H9 (cell line): ENCODE data around the gene ENPP7. TPM values are rescaled to one million over a fixed set of nuclear protein-coding genes. Genes with fewer than 3 reads are reported as not detected.

Source experiments
- DNase-seq: peaks from one replicate; pipeline ENCODE4 v3.0.0-alpha.2; 2017
- H2AFZ ChIP-seq: one replicate; pipeline ENCODE4 v1.6.1; 2013; ENCODE audit warnings: mild to moderate bottlenecking, low read length, control low read depth, moderate library complexity
- H2AK5ac ChIP-seq: 2 replicates; pipeline ENCODE4 v1.6.1; 2013; ENCODE audit warnings: low read length, control low read depth, mixed read lengths; ENCODE audit not compliant: insufficient read length
- H2BK120ac ChIP-seq: one replicate; pipeline ENCODE4 v1.6.1; 2013; ENCODE audit warnings: low read depth, mild to moderate bottlenecking, low read length, control low read depth, inconsistent platforms; ENCODE audit not compliant: poor library complexity, severe bottlenecking
- H2BK12ac ChIP-seq: 2 replicates; pipeline ENCODE4 v1.6.1; 2013; ENCODE audit warnings: low read length, control low read depth, mixed read lengths, low read depth; ENCODE audit not compliant: insufficient read length
- H2BK15ac ChIP-seq: 2 replicates; pipeline ENCODE4 v1.6.1; 2013; ENCODE audit warnings: low read depth, low read length, control low read depth
- H2BK20ac ChIP-seq: one replicate; pipeline ENCODE4 v1.6.1; 2013; ENCODE audit warnings: low read depth, mild to moderate bottlenecking, low read length, control low read depth, inconsistent platforms; ENCODE audit not compliant: poor library complexity, severe bottlenecking
- H2BK5ac ChIP-seq: 2 replicates; pipeline ENCODE4 v1.6.1; 2013; ENCODE audit warnings: low read length, control low read depth, mixed read lengths; ENCODE audit not compliant: insufficient read length
- H3K14ac ChIP-seq: 2 replicates; pipeline ENCODE4 v1.6.1; 2013; ENCODE audit warnings: low read length, control low read depth; ENCODE audit not compliant: insufficient read depth
- H3K18ac ChIP-seq: 2 replicates; pipeline ENCODE4 v1.6.1; 2013; ENCODE audit warnings: low read depth, mild to moderate bottlenecking, mixed read lengths, low read length, control low read depth; ENCODE audit not compliant: insufficient read length
- H3K23ac ChIP-seq: 2 replicates; pipeline ENCODE4 v1.6.1; 2013; ENCODE audit warnings: low read length, control low read depth, mixed read lengths, low read depth; ENCODE audit not compliant: insufficient read length
- H3K23me2 ChIP-seq: 2 replicates; pipeline ENCODE4 v1.6.1; 2013; ENCODE audit warnings: low read depth, mild to moderate bottlenecking, mixed read lengths, low read length, control low read depth; ENCODE audit not compliant: insufficient read length, poor library complexity, severe bottlenecking
- H3K27ac ChIP-seq: 2 replicates; pipeline ENCODE4 v1.5.1; 2013; ENCODE audit warnings: low read length, control low read depth, mixed read lengths, low read depth; ENCODE audit not compliant: insufficient read length
- H3K27me3 ChIP-seq: 2 replicates; pipeline ENCODE4 v1.6.1; 2013; ENCODE audit warnings: low read length, control low read depth, inconsistent platforms; ENCODE audit not compliant: insufficient read depth
- H3K4ac ChIP-seq: 2 replicates; pipeline ENCODE4 v1.6.1; 2013; ENCODE audit warnings: low read depth, mild to moderate bottlenecking, control low read depth, inconsistent platforms, low read length, moderate library complexity
- H3K4me1 ChIP-seq: 2 replicates; pipeline ENCODE4 v1.6.1; 2013; ENCODE audit warnings: low read length, control low read depth, inconsistent platforms; ENCODE audit not compliant: insufficient read depth
- H3K4me2 ChIP-seq: 2 replicates; pipeline ENCODE4 v1.6.1; 2013; ENCODE audit warnings: low read length, control low read depth, mixed read lengths; ENCODE audit not compliant: insufficient read length, insufficient read depth
- H3K56ac ChIP-seq: 2 replicates; pipeline ENCODE4 v1.6.1; 2013; ENCODE audit warnings: low read depth, mild to moderate bottlenecking, mixed read lengths, low read length, control low read depth; ENCODE audit not compliant: insufficient read length
- H3K79me1 ChIP-seq: 2 replicates; pipeline ENCODE4 v1.6.1; 2013; ENCODE audit warnings: low read depth, mild to moderate bottlenecking, moderate library complexity, low read length, control low read depth, inconsistent platforms; ENCODE audit not compliant: insufficient read depth, poor library complexity, severe bottlenecking
- H3K79me2 ChIP-seq: 2 replicates; pipeline ENCODE4 v1.6.1; 2013; ENCODE audit warnings: low read length, control low read depth, inconsistent platforms; ENCODE audit not compliant: insufficient read depth
- H3K9ac ChIP-seq: 2 replicates; pipeline ENCODE4 v1.6.1; 2013; ENCODE audit warnings: low read length, control low read depth, mixed read lengths; ENCODE audit not compliant: insufficient read length; ENCODE audit errors: extremely low read depth
- H3K9me3 ChIP-seq: one replicate; pipeline ENCODE4 v1.6.1; 2013; ENCODE audit warnings: low read depth, low read length, inconsistent platforms; ENCODE audit not compliant: control insufficient read depth
- H3T11ph ChIP-seq: one replicate; pipeline ENCODE4 v1.6.1; 2013; ENCODE audit warnings: mild to moderate bottlenecking, low read length, control low read depth, inconsistent platforms
- H4K20me1 ChIP-seq: one replicate; pipeline ENCODE4 v1.6.1; 2013; ENCODE audit not compliant: control insufficient read depth, insufficient read length, insufficient read depth
- H4K5ac ChIP-seq: 2 replicates; pipeline ENCODE4 v1.6.1; 2013; ENCODE audit warnings: low read depth, mild to moderate bottlenecking, mixed read lengths, low read length, control low read depth; ENCODE audit not compliant: insufficient read length
- H4K8ac ChIP-seq: replicated peaks from 2 replicates; pipeline ENCODE4 v1.6.1; 2013; ENCODE audit warnings: low read length, control low read depth, mixed read lengths, low read depth; ENCODE audit not compliant: insufficient read length
- H4K91ac ChIP-seq: 2 replicates; pipeline ENCODE4 v1.6.1; 2013; ENCODE audit warnings: low read depth, mild to moderate bottlenecking, moderate library complexity, mixed read lengths, low read length, control low read depth; ENCODE audit not compliant: insufficient read length
- H3K27ac Mint-ChIP-seq, 3 experiments: 2 replicates in 2 of 3; 3 replicates in 1 of 3; pipeline ENCODE4 v1.8.0; 2020 to 2021; ENCODE audit warnings: mixed read lengths in 3 of 3, mild to moderate bottlenecking in 1 of 3, moderate library complexity in 1 of 3
- H3K27me3 Mint-ChIP-seq: 2 replicates; pipeline ENCODE4 v1.8.0; 2021; ENCODE audit warnings: low read depth, mild to moderate bottlenecking, moderate library complexity, mixed read lengths
- H3K36me3 Mint-ChIP-seq, 3 experiments: 2 replicates in 2 of 3; 3 replicates in 1 of 3; pipeline ENCODE4 v1.8.0; 2020 to 2021; ENCODE audit warnings: low read depth in 3 of 3, mixed read lengths in 3 of 3; ENCODE audit not compliant: insufficient read depth in 1 of 3
- H3K4me1 Mint-ChIP-seq, 2 experiments: 2 replicates each; pipeline ENCODE4 v1.8.0; 2020; ENCODE audit warnings: mixed read lengths in 2 of 2
- H3K4me3 Mint-ChIP-seq, 2 experiments: 2 replicates in 1 of 2; 3 replicates in 1 of 2; pipeline ENCODE4 v1.8.0; 2020 to 2021; ENCODE audit warnings: mild to moderate bottlenecking in 2 of 2, mixed read lengths in 2 of 2, moderate library complexity in 1 of 2
- H3K9me3 Mint-ChIP-seq, 2 experiments: 2 replicates in 1 of 2; 3 replicates in 1 of 2; pipeline ENCODE4 v1.8.0; 2020; ENCODE audit warnings: mild to moderate bottlenecking in 2 of 2, mixed read lengths in 2 of 2, moderate library complexity in 1 of 2
- CTCF ChIP-seq: fragments of 200-600 bp; sonication (generic); conservative IDR thresholded peaks from 3 replicates; pipeline ENCODE4 v1.8.0; 2021; ENCODE audit warnings: antibody characterized with exemption, mild to moderate bottlenecking
- WGBS: extraction: QIAGEN DNeasy Blood & Tissue Kit; methylation state at CpG from one replicate; pipeline ENCODE4 v1.1.7; 2013; ENCODE audit warnings: missing lambda C conversion rate, low lambda C conversion rate, mixed read lengths; ENCODE audit not compliant: insufficient read length; ENCODE audit errors: extremely low coverage; 5-methylcytosine and 5-hydroxymethylcytosine counted together
- total RNA-seq: library from RNA; stranded (reverse); gene quantifications from 2 replicates; pipeline ENCODE4 v1.2.1, GENCODE V29; 2021

The ENPP7 gene
- total RNA-seq, 1 experiment from 2014 or later = not detected

- Histone ChIP-seq H4K91ac (no peak overlapping the region), H3T11ph (no peak overlapping the region), H2BK5ac (no peak overlapping the region), H4K8ac (no peak overlapping the region), H3K79me2 (no peaks in the 10 kb centered on the region), H3K14ac (no peak overlapping the region), H3K9me3 (no peaks in the 10 kb centered on the region), H2AK5ac (no peak overlapping the region), H3K27ac (no peak overlapping the region), H3K56ac (no peak overlapping the region), H3K18ac (no peak overlapping the region), H3K4ac (no peak overlapping the region), H4K5ac (no peak overlapping the region), H3K4me1 (peaks cover 2% of the 10 kb centered on the region; the same call in 1 of the 2 replicates), H2BK120ac (no peak overlapping the region), H4K20me1 (peaks cover 5% of the 10 kb centered on the region), H2AFZ (no peak overlapping the region), H3K9ac (no peak overlapping the region), H2BK12ac (no peak overlapping the region), H3K27me3 (peaks cover 17% of the 10 kb centered on the region), H3K4me2 (peak overlapping the region; percentile 59), H2BK15ac (no peak overlapping the region), H3K23ac (no peak overlapping the region), H2BK20ac (no peak overlapping the region), H3K23me2 (peaks cover 14% of the 10 kb centered on the region), H3K79me1 (no peaks in the 10 kb centered on the region)
- Mint-ChIP-seq H3K27me3 (peaks cover 88% of the 10 kb centered on the region), H3K4me1 (peaks cover 12 to 19% of the 10 kb centered on the region in 2 experiments), H3K4me3 (peak overlapping the region; percentile 40 to 74), H3K9me3 (no peaks in the 10 kb centered on the region), H3K27ac (no peak overlapping the region), H3K36me3 (no peaks in the 10 kb centered on the region)
- no CpG with 5 or more reads among the region's 22 CpGs for WGBS
- no peak for TF ChIP-seq CTCF
- peak; percentile 69 for DNase-seq
Observed at GRCh38 chr17:79746889-79747507, 16.3 kb downstream of the ENPP7 start.
